HEK293 (cell line): ENCODE data around the gene SARM1.
A peak's percentile ranks its signal among the peaks of the same experiment; 100 is the strongest.

Experiments used
- AEBP2 ChIP-seq: fragments of 450-650 bp; formaldehyde crosslinking; IDR thresholded peaks from 2 replicates; pipeline ENCODE4 v1.5.1; 2016; ENCODE audit warnings: missing biosample characterization, missing genetic modification characterization, borderline replicate concordance
- HOXC10 ChIP-seq: sonication (generic); formaldehyde crosslinking; IDR thresholded peaks from 2 replicates; pipeline ENCODE4 v1.8.1; 2023; ENCODE audit warnings: mild to moderate bottlenecking, missing genetic modification reagents
- INSM2 ChIP-seq: fragments of 450-650 bp; formaldehyde crosslinking; IDR thresholded peaks from 2 replicates; pipeline ENCODE4 v1.5.1; 2016; ENCODE audit warnings: missing biosample characterization, missing genetic modification characterization
- KLF10 ChIP-seq: fragments of 450-650 bp; IDR thresholded peaks from 2 replicates; pipeline ENCODE4 v1.5.1; 2018; ENCODE audit warnings: missing biosample characterization, mild to moderate bottlenecking, missing genetic modification characterization
- PRDM10 ChIP-seq: fragments of 450-650 bp; formaldehyde crosslinking; IDR thresholded peaks from 2 replicates; pipeline ENCODE4 v1.5.1; 2016; ENCODE audit warnings: missing biosample characterization, missing genetic modification characterization
- TSHZ1 ChIP-seq: fragments of 450-650 bp; formaldehyde crosslinking; IDR thresholded peaks from 2 replicates; pipeline ENCODE4 v1.5.1; 2016; ENCODE audit warnings: missing biosample characterization, missing genetic modification characterization, borderline replicate concordance
- ZBTB20 ChIP-seq: fragments of 450-650 bp; formaldehyde crosslinking; IDR thresholded peaks from 2 replicates; pipeline ENCODE4 v1.5.1; 2016; ENCODE audit warnings: missing biosample characterization, missing genetic modification characterization
- ZBTB44 ChIP-seq: fragments of 450-650 bp; IDR thresholded peaks from 2 replicates; pipeline ENCODE4 v1.5.1; 2018; ENCODE audit warnings: missing biosample characterization, mild to moderate bottlenecking, missing genetic modification characterization
- ZFP3 ChIP-seq: fragments of 450-650 bp; formaldehyde crosslinking; IDR thresholded peaks from 2 replicates; pipeline ENCODE4 v1.5.1; 2016; ENCODE audit warnings: low read depth, missing biosample characterization, missing genetic modification characterization
- ZFP41 ChIP-seq: fragments of 450-650 bp; formaldehyde crosslinking; IDR thresholded peaks from 2 replicates; pipeline ENCODE4 v1.5.1; 2016; ENCODE audit warnings: missing biosample characterization, missing genetic modification characterization, borderline replicate concordance
- ZNF140 ChIP-seq: fragments of 450-650 bp; formaldehyde crosslinking; IDR thresholded peaks from 2 replicates; pipeline ENCODE4 v1.5.1; 2016; ENCODE audit warnings: missing biosample characterization, missing genetic modification characterization
- ZNF155 ChIP-seq: fragments of 450-650 bp; formaldehyde crosslinking; IDR thresholded peaks from 2 replicates; pipeline ENCODE4 v1.5.1; 2016; ENCODE audit warnings: missing biosample characterization, missing genetic modification characterization
- ZNF157 ChIP-seq: fragments of 450-650 bp; formaldehyde crosslinking; IDR thresholded peaks from 2 replicates; pipeline ENCODE4 v1.5.1; 2016; ENCODE audit warnings: missing biosample characterization, missing genetic modification characterization
- ZNF174 ChIP-seq: fragments of 450-650 bp; formaldehyde crosslinking; IDR thresholded peaks from 2 replicates; pipeline ENCODE4 v1.5.0; 2017; ENCODE audit warnings: missing biosample characterization, mild to moderate bottlenecking, missing genetic modification characterization
- ZNF211 ChIP-seq: fragments of 450-650 bp; formaldehyde crosslinking; IDR thresholded peaks from 2 replicates; pipeline ENCODE4 v1.5.1; 2016; ENCODE audit warnings: low read depth, missing biosample characterization, missing genetic modification characterization
- ZNF280C ChIP-seq: fragments of 450-650 bp; formaldehyde crosslinking; IDR thresholded peaks from 2 replicates; pipeline ENCODE4 v1.5.1; 2016; ENCODE audit warnings: missing biosample characterization, missing genetic modification characterization
- ZNF473 ChIP-seq: fragments of 450-650 bp; formaldehyde crosslinking; IDR thresholded peaks from 2 replicates; pipeline ENCODE4 v1.5.1; 2017; ENCODE audit warnings: missing biosample characterization, missing genetic modification characterization
- ZNF555 ChIP-seq: fragments of 450-650 bp; formaldehyde crosslinking; conservative IDR thresholded peaks from 2 replicates; pipeline ENCODE4 v1.5.1; 2017; ENCODE audit warnings: missing biosample characterization, mild to moderate bottlenecking, missing genetic modification characterization, inconsistent platforms
- ZNF558 ChIP-seq: fragments of 450-650 bp; formaldehyde crosslinking; IDR thresholded peaks from 2 replicates; pipeline ENCODE4 v1.5.1; 2016; ENCODE audit warnings: missing biosample characterization, missing genetic modification characterization
- ZNF561 ChIP-seq: fragments of 450-650 bp; IDR thresholded peaks from 2 replicates; pipeline ENCODE4 v1.5.1; 2018; ENCODE audit warnings: missing biosample characterization, missing genetic modification characterization, borderline replicate concordance
- ZNF571 ChIP-seq: fragments of 450-650 bp; formaldehyde crosslinking; IDR thresholded peaks from 2 replicates; pipeline ENCODE4 v1.5.0; 2017; ENCODE audit warnings: missing biosample characterization, missing genetic modification characterization
- ZNF600 ChIP-seq: fragments of 450-650 bp; formaldehyde crosslinking; IDR thresholded peaks from 2 replicates; pipeline ENCODE4 v1.5.1; 2016; ENCODE audit warnings: missing biosample characterization, missing genetic modification characterization
- ZNF76 ChIP-seq: fragments of 450-650 bp; formaldehyde crosslinking; IDR thresholded peaks from 2 replicates; pipeline ENCODE4; 2016; ENCODE audit warnings: low read depth, missing biosample characterization, missing genetic modification characterization, borderline replicate concordance
- ZNF785 ChIP-seq: fragments of 450-650 bp; formaldehyde crosslinking; IDR thresholded peaks from 2 replicates; pipeline ENCODE4 v1.5.1; 2016; ENCODE audit warnings: missing biosample characterization, missing genetic modification characterization
- ZNF792 ChIP-seq: fragments of 450-650 bp; formaldehyde crosslinking; IDR thresholded peaks from 2 replicates; pipeline ENCODE4 v1.5.1; 2016; ENCODE audit warnings: missing biosample characterization, missing genetic modification characterization

The SARM1 gene

GRCh38 chr17:28407130-28407973, 35.9 kb downstream of the SARM1 start (continued):
- TF ChIP-seq PRDM10 (peak; percentile 89), ZBTB20 (tag by site-specific recombination) (peak; percentile 68), HOXC10 (no peak), ZNF174 (tag by site-specific recombination) (no peak), ZNF211 (tag by site-specific recombination) (no peak), ZFP3 (tag by site-specific recombination) (no peak), ZFP41 (tag by site-specific recombination) (no peak), ZNF473 (tag by site-specific recombination) (no peak), ZNF561 (tag by site-specific recombination) (no peak; the same call in 1 of the 2 replicates), ZNF600 (tag by site-specific recombination) (peak; percentile 78), ZNF157 (tag by site-specific recombination) (no peak), ZNF792 (tag by site-specific recombination) (no peak), ZNF555 (no peak), TSHZ1 (tag by site-specific recombination) (0 out of 2 replicates have a peak, but pooled peaks have one; percentile 39), ZNF280C (tag by site-specific recombination) (no peak), ZNF140 (tag by site-specific recombination) (no peak), AEBP2 (tag by site-specific recombination) (no peak), KLF10 (tag by site-specific recombination) (0 out of 2 replicates have a peak, but pooled peaks have one; percentile 37), ZNF571 (tag by site-specific recombination) (no peak), ZNF785 (no peak), INSM2 (tag by site-specific recombination) (0 out of 2 replicates have a peak, but pooled peaks have one; percentile 46), ZBTB44 (no peak), ZNF76 (tag by site-specific recombination) (no peak), ZNF558 (tag by site-specific recombination) (no peak), ZNF155 (tag by site-specific recombination) (no peak)
